ENCODE results near the gene TFF1. TPM values are rescaled to one million over a fixed set of nuclear protein-coding genes. Genes with fewer than 3 reads are reported as not detected.
"Not testable (repeated sequence)": the region's sequence is repeated elsewhere in the genome, so short reads cannot be mapped to it uniquely, and the experiment has no call there.

The TFF1 gene
- total RNA-seq, 1 donor from 2014 or later = not detected

GRCh38 chr21:42413093-42413492, 46.8 kb upstream of the TFF1 start:
- intact Hi-C loops (cut with DNase I) = no loop called here
- DNase-seq (ENCODE audit: low spot score in 2 of 2) = no peak
- Histone ChIP-seq H3K27ac (no peak overlapping the region), H3K36me3 (no peaks in the 10 kb centered on the region), H3K9me3 (no peaks in the 10 kb centered on the region), H3K4me1 (no peaks in the 10 kb centered on the region), H3K27me3 (no peaks in the 10 kb centered on the region), H3K4me3 (no peak overlapping the region)
- TF ChIP-seq CTCF (IDR thresholded peaks at IDR 0.05) = no peak

- no peak overlapping the region for H3K27ac ChIP-seq
- H3K4me3 ChIP-seq = no peak overlapping the region
- H3K27me3 ChIP-seq = no peaks in the 10 kb centered on the region
- H3K4me1 ChIP-seq = no peaks in the 10 kb centered on the region
- intact Hi-C loops (cut with DNase I) = no loop called here
- no peak for DNase-seq (ENCODE audit: low spot score in 2 of 2)
- no peaks in the 10 kb centered on the region for H3K9me3 ChIP-seq
- H3K36me3 ChIP-seq = no peaks in the 10 kb centered on the region
- TF ChIP-seq CTCF (IDR thresholded peaks at IDR 0.05) = no peak
Observed at GRCh38 chr21:42412636-42412933, 46.2 kb upstream of the TFF1 start.

GRCh38 chr21:42411891-42412635, 45.7 kb upstream of the TFF1 start:
- H3K36me3 ChIP-seq = no peaks in the 10 kb centered on the region
- H3K9me3 ChIP-seq = no peaks in the 10 kb centered on the region
- H3K4me1 ChIP-seq = no peaks in the 10 kb centered on the region
- no peak overlapping the region for H3K4me3 ChIP-seq
- intact Hi-C loops (cut with DNase I) = no loop called here
- no peak for DNase-seq (ENCODE audit: low spot score in 2 of 2)
- H3K27me3 ChIP-seq = no peaks in the 10 kb centered on the region
- TF ChIP-seq CTCF (IDR thresholded peaks at IDR 0.05) = no peak
- H3K27ac ChIP-seq = no peak overlapping the region

- H3K4me1 ChIP-seq = no peaks in the 10 kb centered on the region
- DNase-seq (ENCODE audit: low spot score in 2 of 2) = no peak
- H3K36me3 ChIP-seq = no peaks in the 10 kb centered on the region
- no peaks in the 10 kb centered on the region for H3K27me3 ChIP-seq
- H3K9me3 ChIP-seq = no peaks in the 10 kb centered on the region
- no peak overlapping the region for H3K27ac ChIP-seq
- intact Hi-C loops (cut with DNase I) = no loop called here
- H3K4me3 ChIP-seq = no peak overlapping the region
- TF ChIP-seq CTCF (IDR thresholded peaks at IDR 0.05) = no peak
Observed at GRCh38 chr21:42411197-42411869, 45.0 kb upstream of the TFF1 start.

GRCh38 chr21:42409366-42409765, 43.0 kb upstream of the TFF1 start:
- intact Hi-C loops (cut with DNase I) = no loop called here
- no peaks in the 10 kb centered on the region for H3K4me1 ChIP-seq
- DNase-seq (ENCODE audit: low spot score in 2 of 2) = no peak
- H3K27me3 ChIP-seq = no peaks in the 10 kb centered on the region
- no peaks in the 10 kb centered on the region for H3K9me3 ChIP-seq
- H3K36me3 ChIP-seq = no peaks in the 10 kb centered on the region
- no peak overlapping the region for H3K27ac ChIP-seq
- no peak overlapping the region for H3K4me3 ChIP-seq
- TF ChIP-seq CTCF (IDR thresholded peaks at IDR 0.05) = no peak

GRCh38 chr21:42408718-42409117, 42.4 kb upstream of the TFF1 start:
- H3K27me3 ChIP-seq; DNase-seq (ENCODE audit: low spot score in 2 of 2); H3K9me3 ChIP-seq; intact Hi-C loops (cut with DNase I); H3K4me3 ChIP-seq; H3K4me1 ChIP-seq; H3K36me3 ChIP-seq; H3K27ac ChIP-seq: not testable (repeated sequence)

Measured in ascending aorta (tissue), 2 donors.